PC-3 (cell line): ENCODE data around the gene DNAJC11. TPM values are rescaled to one million over a fixed set of nuclear protein-coding genes. Genes with fewer than 3 reads are reported as not detected.

Experiments used
- ATAC-seq: fragments of 200-7000 bp; cut with Tn5 transposase; 2 replicates; pipeline ENCODE4 v1.9.1; 2020; ENCODE audit warnings: mild to moderate bottlenecking, moderate library complexity
- BruUV-seq: library from RNA; stranded (reverse); fragments of 400-500 nt; replicated peaks from 2 replicates; lab custom pipeline; 2021; lab: Mats Ljungman, UMichigan
- CTCF ChIA-PET: fragments of 300-600 bp; sonication (Branson Sonifier 250); formaldehyde crosslinking; loops from one replicate; lab custom pipeline; 2022; ENCODE audit warnings: antibody characterized with exemption; lab: Charles Lee
- POLR2A ChIA-PET: fragments of 300-600 bp; sonication (Branson Sonifier 250); formaldehyde crosslinking; loops from one replicate; lab custom pipeline; 2022; ENCODE audit warnings: antibody characterized with exemption; ENCODE audit not compliant: unreplicated experiment; lab: Charles Lee
- DNase-seq: peaks from one replicate; pipeline ENCODE4 v3.0.0-alpha.2; 2015
- H2AFZ ChIP-seq: fragments of 300-600 bp; sonication (generic); 2 replicates; pipeline ENCODE4 v1.6.0; 2016; ENCODE audit warnings: antibody characterized with exemption, low read length
- H3F3A ChIP-seq: fragments of 300-600 bp; sonication (generic); one replicate; pipeline ENCODE4 v1.6.0; 2017; ENCODE audit warnings: antibody characterized with exemption, low read length, control low read depth, mild to moderate bottlenecking; ENCODE audit not compliant: unreplicated experiment
- H3K27ac ChIP-seq: fragments of 300-600 bp; sonication (generic); 2 replicates; pipeline ENCODE4 v1.5.1; 2016; ENCODE audit warnings: mild to moderate bottlenecking, low read length
- H3K27me3 ChIP-seq: fragments of 300-600 bp; sonication (generic); 2 replicates; pipeline ENCODE4 v1.6.1; 2016; ENCODE audit warnings: low read length, mixed read lengths
- H3K36me3 ChIP-seq: fragments of 300-600 bp; sonication (generic); 2 replicates; pipeline ENCODE4 v1.6.1; 2016; ENCODE audit warnings: low read depth, mixed run types, low read length, mixed read lengths
- H3K4me1 ChIP-seq: fragments of 300-600 bp; sonication (generic); 2 replicates; pipeline ENCODE4 v1.5.1; 2016; ENCODE audit warnings: low read length; ENCODE audit not compliant: insufficient read depth
- H3K4me2 ChIP-seq: fragments of 300-600 bp; sonication (generic); 2 replicates; pipeline ENCODE4 v1.6.0; 2016; ENCODE audit warnings: low read length
- H3K4me3 ChIP-seq: fragments of 300-600 bp; sonication (generic); 2 replicates; pipeline ENCODE4 v1.5.1; 2016; ENCODE audit warnings: mild to moderate bottlenecking, low read length, mixed read lengths
- H3K79me2 ChIP-seq: fragments of 300-600 bp; sonication (generic); 2 replicates; pipeline ENCODE4 v1.6.1; 2017; ENCODE audit warnings: low read length, mixed read lengths
- H3K9ac ChIP-seq: fragments of 300-600 bp; sonication (generic); 2 replicates; pipeline ENCODE4 v1.6.0; 2016; ENCODE audit warnings: mild to moderate bottlenecking, low read length
- H3K9me2 ChIP-seq: fragments of 300-600 bp; sonication (generic); replicated peaks from 2 replicates; pipeline ENCODE4 v1.6.1; 2016; ENCODE audit warnings: mixed run types, low read length, mixed read lengths
- H3K9me3 ChIP-seq: fragments of 300-600 bp; sonication (generic); 2 replicates; pipeline ENCODE4 v1.6.1; 2016; ENCODE audit warnings: low read length, mixed read lengths
- H4K20me1 ChIP-seq: fragments of 300-600 bp; sonication (generic); 2 replicates; pipeline ENCODE4 v1.6.1; 2016; ENCODE audit warnings: low read length, mixed read lengths
- EZH2 ChIP-seq: fragments of 300-600 bp; sonication (generic); IDR thresholded peaks from one replicate; pipeline ENCODE4 v1.6.1; 2017; ENCODE audit warnings: antibody characterized with exemption, mild to moderate bottlenecking, low read length; ENCODE audit not compliant: unreplicated experiment
- EZH2phosphoT487 ChIP-seq: fragments of 300-600 bp; sonication (generic); IDR thresholded peaks from 2 replicates; pipeline ENCODE4 v1.6.1; 2018; ENCODE audit warnings: mild to moderate bottlenecking, antibody characterized with exemption, low read length, borderline replicate concordance
- intact Hi-C: fragments of 100-400 bp; cut with micrococcal nuclease; formaldehyde crosslinking; loops from 2 replicates; pipeline ENCODE4 v1.9.0; 2023
- total RNA-seq: library from RNA; depleted of rRNA; stranded (reverse); fragments of >200 nt; gene quantifications from 2 replicates; pipeline ENCODE4 v1.2.3, GENCODE V29; 2014
- TF ChIP-seq, protein P1 (sequence below): fragments of 300-600 bp; sonication (generic); conservative IDR thresholded peaks from 2 replicates; pipeline ENCODE4 v1.5.1; 2017; ENCODE audit warnings: antibody characterized with exemption, low read depth, mild to moderate bottlenecking, low read length

The DNAJC11 gene
- total RNA-seq, 1 experiment from 2014 or later: 105 TPM

GRCh38 chr1:6596886-6597776 lies 104.5 kb downstream of the DNAJC11 start:
- Histone ChIP-seq H3K9me3 (no peaks in the 10 kb centered on the region), H3F3A (no peaks in the 10 kb centered on the region), H3K4me1 (peaks cover 16% of the 10 kb centered on the region), H3K9ac (no peak overlapping the region), H3K36me3 (peaks cover 60% of the 10 kb centered on the region), H3K4me2 (no peak overlapping the region), H3K27ac (no peak overlapping the region), H3K9me2 (no peaks in the 10 kb centered on the region), H3K79me2 (peaks cover 79% of the 10 kb centered on the region), H3K27me3 (no peaks in the 10 kb centered on the region), H3K4me3 (no peak overlapping the region), H2AFZ (no peak overlapping the region), H4K20me1 (peaks cover 66% of the 10 kb centered on the region)
- TF ChIP-seq, protein P1, sequence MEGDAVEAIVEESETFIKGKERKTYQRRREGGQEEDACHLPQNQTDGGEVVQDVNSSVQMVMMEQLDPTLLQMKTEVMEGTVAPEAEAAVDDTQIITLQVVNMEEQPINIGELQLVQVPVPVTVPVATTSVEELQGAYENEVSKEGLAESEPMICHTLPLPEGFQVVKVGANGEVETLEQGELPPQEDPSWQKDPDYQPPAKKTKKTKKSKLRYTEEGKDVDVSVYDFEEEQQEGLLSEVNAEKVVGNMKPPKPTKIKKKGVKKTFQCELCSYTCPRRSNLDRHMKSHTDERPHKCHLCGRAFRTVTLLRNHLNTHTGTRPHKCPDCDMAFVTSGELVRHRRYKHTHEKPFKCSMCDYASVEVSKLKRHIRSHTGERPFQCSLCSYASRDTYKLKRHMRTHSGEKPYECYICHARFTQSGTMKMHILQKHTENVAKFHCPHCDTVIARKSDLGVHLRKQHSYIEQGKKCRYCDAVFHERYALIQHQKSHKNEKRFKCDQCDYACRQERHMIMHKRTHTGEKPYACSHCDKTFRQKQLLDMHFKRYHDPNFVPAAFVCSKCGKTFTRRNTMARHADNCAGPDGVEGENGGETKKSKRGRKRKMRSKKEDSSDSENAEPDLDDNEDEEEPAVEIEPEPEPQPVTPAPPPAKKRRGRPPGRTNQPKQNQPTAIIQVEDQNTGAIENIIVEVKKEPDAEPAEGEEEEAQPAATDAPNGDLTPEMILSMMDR: no peak
- no peak for TF ChIP-seq EZH2
- TF ChIP-seq EZH2phosphoT487: no peak
- BruUV-seq: no TSS peak
- DNase-seq (no peak), ATAC-seq (no peak)
- POLR2A ChIA-PET: interaction anchor here (0.7 kb wide), 1 partner anchor 14 kb away, joined by 4 read pairs; no protein-coding TSS in a partner anchor
- CTCF ChIA-PET: interaction anchor here (0.6 to 0.7 kb wide), 2 partner anchors 137 to 515 kb away, joined by 3 to 5 read pairs; no protein-coding TSS in a partner anchor
- intact Hi-C loops: no loop called here

DNA sequence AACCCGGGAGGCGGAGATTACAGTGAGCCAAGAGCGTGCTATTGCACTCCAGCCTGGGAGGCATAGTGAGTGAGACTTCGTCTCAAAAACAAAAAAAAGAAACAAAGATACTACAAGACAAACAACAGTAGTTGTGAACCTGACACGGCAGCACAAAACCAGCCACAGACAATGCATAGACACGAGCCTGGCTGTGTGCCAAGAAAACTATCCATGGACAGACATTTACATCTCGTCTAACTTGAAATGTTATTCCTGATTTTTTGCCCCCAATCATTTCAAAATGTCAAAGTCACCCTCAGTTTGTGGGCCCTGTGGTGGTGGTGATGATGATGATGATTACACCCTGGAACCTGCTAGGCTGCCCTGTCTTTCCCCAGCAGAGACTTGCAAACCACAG lies 105.3 kb downstream of the DNAJC11 start:
- Histone ChIP-seq H2AFZ (no peak overlapping the region), H3K9me2 (no peaks in the 10 kb centered on the region), H3K9me3 (no peaks in the 10 kb centered on the region), H3K4me2 (no peak overlapping the region), H3K4me1 (peaks cover 16% of the 10 kb centered on the region), H3K79me2 (peaks cover 71% of the 10 kb centered on the region), H3K4me3 (no peak overlapping the region), H3K27ac (no peak overlapping the region), H3F3A (no peaks in the 10 kb centered on the region), H3K27me3 (no peaks in the 10 kb centered on the region), H3K36me3 (peaks cover 64% of the 10 kb centered on the region), H4K20me1 (peaks cover 73% of the 10 kb centered on the region), H3K9ac (no peak overlapping the region)
- intact Hi-C loops: no loop called here
- ChIA-PET POLR2A (no interaction called here), CTCF (no interaction called here)
- BruUV-seq: no TSS peak
- TF ChIP-seq EZH2 (no peak), EZH2phosphoT487 (no peak)
- TF ChIP-seq, protein P1: no peak
- DNase-seq (no peak), ATAC-seq (no peak)
